HepG2 (cell line): Measurements from ENCODE around the gene ARHGAP31. TPM values are rescaled to one million over a fixed set of nuclear protein-coding genes. Genes with fewer than 3 reads are reported as not detected.

Experiments used
- ATAC-seq: fragments of 200-7000 bp; cut with Tn5 transposase; 3 replicates; pipeline ENCODE4 v1.9.1; 2020; ENCODE audit warnings: mild to moderate bottlenecking, moderate library complexity
- BruUV-seq: library from RNA; stranded (reverse); fragments of 400-500 nt; replicated peaks from 2 replicates; lab custom pipeline; 2021; lab: Mats Ljungman, UMichigan
- CTCF ChIA-PET: fragments of 300-600 bp; formaldehyde crosslinking; extraction: SDS; loops from one replicate; lab custom pipeline; 2021; ENCODE audit warnings: low total read pairs, inconsistent platforms, low intra/inter-chr PET ratio; lab: Yijun Ruan, JAX
- POLR2A ChIA-PET: fragments of 350-600 bp; sonication (Branson Sonifier 250); formaldehyde crosslinking; loops from one replicate; lab custom pipeline; 2020; ENCODE audit warnings: antibody characterized with exemption, inconsistent platforms; lab: Yijun Ruan, JAX
- DNase-seq: peaks from one replicate; pipeline ENCODE4 v3.0.0-alpha.2; 2015; ENCODE audit warnings: low spot score
- FAIRE-seq: peaks from 3 replicates; lab custom pipeline; 2011; peaks lifted over from hg19 to GRCh38; lab: Jason Lieb, UNC
- H2AFZ ChIP-seq: one replicate; pipeline ENCODE4 v1.6.1; 2011; ENCODE audit warnings: low read length, inconsistent platforms
- H3K27ac ChIP-seq: fragments of 300-600 bp; 3 replicates; pipeline ENCODE4 v1.8.0; 2011; ENCODE audit warnings: mixed run types, mild to moderate bottlenecking, mixed read lengths, low read length, inconsistent platforms; ENCODE audit not compliant: insufficient read depth; ENCODE audit errors: extremely low read length
- H3K27me3 ChIP-seq, 2 experiments: fragments of 200-600 bp in 1 of 2; 2 replicates in 1 of 2; 3 replicates in 1 of 2; pipeline versions ENCODE4 v1.6.0 to v1.8.0; 2011; ENCODE audit warnings: low read length in 2 of 2, mild to moderate bottlenecking in 2 of 2, moderate library complexity in 2 of 2, inconsistent platforms in 1 of 2; ENCODE audit not compliant: insufficient read depth in 2 of 2, control insufficient read depth in 1 of 2
- H3K36me3 ChIP-seq, 2 experiments: fragments of 200-600 bp in 1 of 2; replicated peaks in 1 of 2; 2 replicates in 1 of 2; 3 replicates in 1 of 2; pipeline versions ENCODE4 v1.5.1 to v1.8.0; 2011; ENCODE audit warnings: low read length in 2 of 2, inconsistent platforms in 1 of 2; ENCODE audit not compliant: insufficient read depth in 2 of 2, control insufficient read depth in 1 of 2
- H3K4me1 ChIP-seq: 2 replicates; pipeline ENCODE4 v1.5.1; 2012; ENCODE audit warnings: low read length, inconsistent platforms; ENCODE audit not compliant: insufficient read depth
- H3K4me2 ChIP-seq: 2 replicates; pipeline ENCODE4 v1.6.0; 2011; ENCODE audit warnings: low read depth, low read length, inconsistent platforms
- H3K4me3 ChIP-seq, 3 experiments: fragments of 200-600 bp in 1 of 3; sonication (generic), shearing (Covaris generic) in 1 of 3; replicated peaks in 1 of 3; 2 replicates each; pipeline ENCODE4 v1.5.1; 2011 to 2016; ENCODE audit warnings: low read length in 3 of 3, inconsistent platforms in 2 of 3, low read depth in 2 of 3, mild to moderate bottlenecking in 2 of 3, control low read depth in 1 of 3, mixed read lengths in 1 of 3; ENCODE audit not compliant: insufficient read depth in 1 of 3
- H3K79me2 ChIP-seq: one replicate; pipeline ENCODE4 v1.6.1; 2011; ENCODE audit warnings: low read length, inconsistent platforms; ENCODE audit not compliant: insufficient read depth
- H3K9ac ChIP-seq: 2 replicates; pipeline ENCODE4 v1.6.0; 2011; ENCODE audit warnings: mild to moderate bottlenecking, low read depth, low read length, inconsistent platforms; ENCODE audit not compliant: insufficient read depth
- H3K9me3 ChIP-seq: 2 replicates; pipeline ENCODE4 v1.5.1; 2012; ENCODE audit warnings: mild to moderate bottlenecking, low read length
- H4K20me1 ChIP-seq: 2 replicates; pipeline ENCODE4 v1.6.0; 2011; ENCODE audit warnings: inconsistent platforms, mild to moderate bottlenecking, low read length, moderate library complexity; ENCODE audit not compliant: insufficient read depth
- CBX2 ChIP-seq, 2 experiments: fragments of 200-600 bp in 1 of 2; sonication (generic); formaldehyde crosslinking in 1 of 2; IDR thresholded peaks; 2 replicates each; pipeline versions ENCODE4 v1.7.0 to v1.8.1; 2018 to 2022; ENCODE audit warnings: low read depth in 2 of 2, low read length in 1 of 2, mild to moderate bottlenecking in 1 of 2, missing genetic modification reagents in 1 of 2
- MAZ ChIP-seq, 2 experiments: sonication (generic) in 1 of 2; formaldehyde crosslinking in 1 of 2; IDR thresholded peaks; 2 replicates each; pipeline versions ENCODE4 v1.5.0 to v1.6.1; 2012 to 2020; ENCODE audit warnings: low read depth in 2 of 2, mild to moderate bottlenecking in 2 of 2, borderline replicate concordance in 1 of 2, improper control_type of control experiment in 1 of 2, low read length in 1 of 2, missing genetic modification reagents in 1 of 2, moderate library complexity in 1 of 2
- MTF2 ChIP-seq: sonication (generic); formaldehyde crosslinking; IDR thresholded peaks from 2 replicates; pipeline ENCODE4 v1.5.0; 2020; ENCODE audit warnings: missing genetic modification reagents, borderline replicate concordance
- MZF1 ChIP-seq: sonication (generic); formaldehyde crosslinking; IDR thresholded peaks from 2 replicates; pipeline ENCODE4 v1.8.1; 2023; ENCODE audit warnings: mild to moderate bottlenecking, missing genetic modification reagents, borderline replicate concordance
- RCOR2 ChIP-seq: IDR thresholded peaks from 2 replicates; pipeline ENCODE4 v1.6.1; 2016; ENCODE audit warnings: missing biosample characterization, missing genetic modification reagents
- RNF2 ChIP-seq: fragments of 450-650 bp; conservative IDR thresholded peaks from 2 replicates; pipeline ENCODE4 v1.6.1; 2016; ENCODE audit warnings: low read depth
- UBTF ChIP-seq: sonication (generic); formaldehyde crosslinking; IDR thresholded peaks from 2 replicates; pipeline ENCODE4 v1.4.0; 2020; ENCODE audit warnings: mild to moderate bottlenecking, missing genetic modification reagents
- ZNF510 ChIP-seq: sonication (generic); formaldehyde crosslinking; IDR thresholded peaks from 2 replicates; pipeline ENCODE4 v1.4.0; 2020; ENCODE audit warnings: low read depth, mild to moderate bottlenecking, missing genetic modification reagents
- WGBS: methylation state at CpG from one replicate; pipeline ENCODE4 v1.1.6; 2017; ENCODE audit warnings: low lambda C conversion rate; 5-methylcytosine and 5-hydroxymethylcytosine counted together
- in situ Hi-C: cut with HindIII; loops from 2 replicates; pipeline ENCODE4 v1.10.0; 2017; ENCODE audit warnings: low pct_unique_long_range_greater_than_20kb; ENCODE audit not compliant: extremely low pct_ligation_motif_present
- intact Hi-C: fragments of 100-400 bp; cut with micrococcal nuclease; formaldehyde crosslinking; loops from one replicate; pipeline ENCODE4 v1.10.0; 2022; ENCODE audit not compliant: unreplicated experiment
- polyA plus RNA-seq, 8 experiments: library from polyadenylated mRNA; depleted of rRNA in 3 of 8; stranded (reverse) in 7 of 8; unstranded in 1 of 8; fragments of >200 nt; fragmentation: Illumina TruSeq in 4 of 8; extraction: Trizol in 4 of 8; gene quantifications; 2 replicates each; pipeline versions ENCODE4 v1.2.1 to v1.2.3, GENCODE V29; 2011 to 2016; ENCODE audit warnings: low read depth in 4 of 8, missing spikeins in 1 of 8, mixed read lengths in 1 of 8; ENCODE audit not compliant: insufficient read depth in 1 of 8
- total RNA-seq, 5 experiments: library from RNA; depleted of rRNA; stranded (reverse); fragments of >200 nt; fragmentation: Illumina TruSeq; extraction: Trizol; gene quantifications; 2 replicates each; pipeline ENCODE4 v1.2.3, GENCODE V29; 2016; ENCODE audit warnings: low read depth in 1 of 5

ARHGAP31 gene
- total and polyA plus RNA-seq, 2 of the 13 experiments (the other 11 are each of a cell fraction or from before 2014, with no cell fraction given), result not detected

- 6% methylated on average over 24 of the region's 43 CpGs for WGBS
- Histone ChIP-seq H3K4me3 (peak overlapping the region; percentile 25 to 65 (median 51); a peak in 5 of 6 replicates), H4K20me1 (no peaks in the 10 kb centered on the region), H3K9ac (peak overlapping the region; percentile 1; the same call in 1 of the 2 replicates), H3K36me3 (no peaks in the 10 kb centered on the region), H3K9me3 (no peaks in the 10 kb centered on the region), H3K27me3 (peaks cover 2 to 53% of the 10 kb centered on the region in 2 experiments; a peak in 4 of 5 replicates), H3K4me1 (peaks cover 24% of the 10 kb centered on the region), H2AFZ (no peak overlapping the region), H3K79me2 (no peaks in the 10 kb centered on the region), H3K4me2 (peak overlapping the region; percentile 74), H3K27ac (no peak overlapping the region)
- ChIA-PET CTCF (no interaction called here), POLR2A (no interaction called here)
- TF ChIP-seq CBX2 (IDR thresholded peaks at IDR 0.05; ENCODE audit: low read depth, low read length) (0 out of 2 replicates have a peak, but pooled peaks have one; percentile 21), CBX2 (CRISPR knock-in tag; IDR thresholded peaks at IDR 0.05; ENCODE audit: low read depth) (peak; percentile 48; the same call in 1 of the 2 replicates), RNF2 (0 out of 2 replicates have a peak, but pooled peaks have one; percentile 28), RCOR2 (no peak), MZF1 (CRISPR knock-in tag) (no peak), MTF2 (peak; percentile 26; the same call in 1 of the 2 replicates), UBTF (0 out of 2 replicates have a peak, but pooled peaks have one; percentile 16), MAZ (IDR thresholded peaks at IDR 0.05; ENCODE audit: borderline replicate concordance, low read depth, low read length) (no peak), MAZ (CRISPR knock-in tag; IDR thresholded peaks at IDR 0.05; ENCODE audit: low read depth) (no peak), ZNF510 (no peak)
- no peak for FAIRE-seq
- peak; percentile 57 for ATAC-seq
- intact Hi-C loops (no loop called here), in situ Hi-C loops (no loop called here)
- no peak for DNase-seq
- BruUV-seq, result no TSS peak
Measured at GRCh38 chr3:119294696-119295671, 801 bp downstream of the ARHGAP31 start.
